PC-9 (cell line): ENCODE data around the gene RPS3.

ENCODE experiments used
- EZH2 ChIP-seq: fragments of 200-600 bp; sonication (generic); IDR thresholded peaks from 2 replicates; pipeline ENCODE4 v1.8.0; 2017; ENCODE audit warnings: antibody characterized with exemption, low read depth
- TF ChIP-seq, protein P1 (sequence below): fragments of 200-600 bp; sonication (generic); conservative IDR thresholded peaks from 2 replicates; pipeline ENCODE4 v1.6.1; 2017; ENCODE audit warnings: mixed run types, antibody characterized with exemption, mild to moderate bottlenecking, moderate library complexity

DNA sequence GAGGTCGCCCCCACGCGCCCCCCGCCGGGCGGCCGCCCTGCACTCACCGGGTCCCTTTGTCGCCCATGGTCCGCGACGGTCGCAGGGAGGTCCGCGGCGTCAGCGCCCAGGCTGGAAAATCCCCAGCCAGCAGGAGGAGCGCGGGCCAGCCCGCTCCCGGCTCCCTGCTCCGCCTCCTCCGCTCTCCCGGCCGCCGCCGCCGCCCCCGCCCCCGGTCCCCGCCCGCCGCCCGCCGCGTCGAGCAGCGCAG, 47.9 kb upstream of the RPS3 start, which contains the start of gene ARRB1:
- TF ChIP-seq, protein P1, sequence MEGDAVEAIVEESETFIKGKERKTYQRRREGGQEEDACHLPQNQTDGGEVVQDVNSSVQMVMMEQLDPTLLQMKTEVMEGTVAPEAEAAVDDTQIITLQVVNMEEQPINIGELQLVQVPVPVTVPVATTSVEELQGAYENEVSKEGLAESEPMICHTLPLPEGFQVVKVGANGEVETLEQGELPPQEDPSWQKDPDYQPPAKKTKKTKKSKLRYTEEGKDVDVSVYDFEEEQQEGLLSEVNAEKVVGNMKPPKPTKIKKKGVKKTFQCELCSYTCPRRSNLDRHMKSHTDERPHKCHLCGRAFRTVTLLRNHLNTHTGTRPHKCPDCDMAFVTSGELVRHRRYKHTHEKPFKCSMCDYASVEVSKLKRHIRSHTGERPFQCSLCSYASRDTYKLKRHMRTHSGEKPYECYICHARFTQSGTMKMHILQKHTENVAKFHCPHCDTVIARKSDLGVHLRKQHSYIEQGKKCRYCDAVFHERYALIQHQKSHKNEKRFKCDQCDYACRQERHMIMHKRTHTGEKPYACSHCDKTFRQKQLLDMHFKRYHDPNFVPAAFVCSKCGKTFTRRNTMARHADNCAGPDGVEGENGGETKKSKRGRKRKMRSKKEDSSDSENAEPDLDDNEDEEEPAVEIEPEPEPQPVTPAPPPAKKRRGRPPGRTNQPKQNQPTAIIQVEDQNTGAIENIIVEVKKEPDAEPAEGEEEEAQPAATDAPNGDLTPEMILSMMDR: no peak; the same call in 1 of the 2 replicates
- TF ChIP-seq EZH2: no peak
